Fibroblast of the conjunctiva (primary cell): ENCODE results near the gene CAPG.
"Not testable (repeated sequence)": the region's sequence is repeated elsewhere in the genome, so short reads cannot be mapped to it uniquely, and the experiment has no call there.

Experiments used
- DNase-seq: peaks from one replicate; pipeline ENCODE4 v3.0.0-alpha.2; 2010; ENCODE audit warnings: low read depth

Gene CAPG

GRCh38 chr2:85420536-85421259 is 10.5 kb upstream of the CAPG start:
- peak; percentile 73 for DNase-seq

- DNase-seq: no peak
These were observed 9.0 kb upstream of the CAPG start for GRCh38 chr2:85419009-85419675.

DNA sequence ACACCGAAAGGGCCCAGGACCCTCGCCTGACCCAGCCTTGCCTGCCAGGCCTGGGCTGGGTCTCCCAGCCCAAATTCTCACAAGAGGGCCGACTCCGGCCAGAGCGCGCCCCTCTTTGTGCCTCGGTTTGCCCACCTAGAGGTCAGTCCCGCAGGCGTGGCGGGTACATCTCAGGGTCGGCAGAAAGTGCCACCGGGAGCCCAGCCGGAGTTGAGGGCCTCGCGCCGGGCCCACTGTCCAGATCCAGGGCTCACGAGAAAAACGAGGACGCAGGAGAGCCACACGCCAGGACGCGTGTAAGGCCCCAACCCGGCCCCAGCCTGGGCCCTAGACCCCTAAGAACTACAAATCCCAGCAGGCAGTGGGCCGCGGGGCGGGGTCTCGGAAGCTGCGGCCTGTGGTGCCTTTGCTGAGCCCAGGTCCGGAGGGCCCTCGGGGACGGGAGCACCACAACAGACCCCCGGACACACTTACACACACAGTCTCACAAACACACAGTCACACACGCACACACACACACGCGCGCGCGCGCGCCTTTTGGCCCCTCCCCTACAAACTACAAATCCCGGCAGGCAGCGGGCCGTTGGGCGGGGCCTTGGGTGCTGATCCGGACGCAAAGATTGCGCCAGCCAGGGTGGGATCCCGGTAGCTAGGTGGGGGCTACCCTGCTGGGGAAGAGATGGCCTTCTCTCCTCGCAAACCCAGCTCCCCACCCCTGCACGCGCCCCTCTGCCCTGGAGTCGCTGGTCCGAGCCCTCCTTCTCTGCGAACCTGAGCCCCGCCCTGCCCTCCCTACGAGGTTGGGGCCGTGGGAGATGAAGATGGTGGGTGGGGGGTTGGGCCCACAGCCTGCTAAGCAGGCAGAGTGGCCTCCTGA is 8.2 kb upstream of the CAPG start, which contains the start of gene SH2D6:
TSS of gene SH2D6 (plus strand) at position 583 of the 877 bp plus-strand sequence. CDS start 10,752 bp downstream, outside the sequence.
- peak; percentile 70 for DNase-seq

DNA sequence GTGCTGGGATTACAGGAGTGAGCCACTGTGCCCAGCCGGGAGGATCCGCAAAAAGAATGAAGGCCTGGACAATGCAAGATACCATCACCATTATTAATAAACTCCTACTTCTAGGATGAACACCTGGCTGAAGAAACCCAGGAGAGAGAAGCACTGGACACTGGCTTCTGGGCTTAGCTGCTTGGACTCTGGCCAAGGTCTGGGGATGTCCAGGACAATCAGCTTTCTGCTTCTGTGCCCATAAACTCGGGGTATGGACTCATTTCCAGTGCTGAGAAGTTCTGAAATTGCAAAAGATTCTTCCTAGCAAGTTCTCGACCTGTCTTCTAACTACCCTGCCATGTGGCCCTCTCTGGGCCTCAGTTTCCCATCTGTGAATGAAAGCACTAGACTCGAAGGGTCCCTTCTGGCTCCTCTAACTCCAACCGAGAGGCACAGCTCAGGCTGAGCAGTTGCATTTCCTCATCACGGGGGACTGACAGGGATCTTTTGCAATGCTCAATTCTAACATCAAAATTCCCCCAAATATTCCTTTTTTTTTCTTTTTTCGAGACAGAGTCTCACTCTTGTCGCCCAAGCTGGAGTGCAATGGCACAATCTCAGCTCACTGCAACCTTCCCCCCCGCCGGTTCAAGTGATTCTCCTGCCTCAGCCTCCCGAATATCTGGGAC is 5.9 kb upstream of the CAPG start:
- no peak for DNase-seq

GRCh38 chr2:85414761-85415553 is 4.8 kb upstream of the CAPG start:
- no peak for DNase-seq

DNA sequence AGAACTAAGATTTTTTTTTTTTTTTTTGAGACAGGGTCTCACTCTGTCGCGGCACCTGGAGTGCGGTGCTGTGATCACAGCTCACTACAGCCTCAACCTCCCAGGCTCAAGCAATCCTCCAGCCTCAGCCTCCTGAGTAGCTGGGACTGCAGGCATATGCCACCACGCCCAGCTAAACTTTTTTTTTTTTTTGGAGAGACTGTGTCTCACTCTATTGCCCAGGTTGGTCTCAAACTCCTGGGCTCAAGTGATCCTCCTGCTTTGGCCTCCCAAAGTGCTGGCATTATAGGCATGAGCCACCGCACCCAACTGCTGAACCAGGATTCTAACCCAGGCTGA is 4.2 kb upstream of the CAPG start:
- not testable (repeated sequence) for DNase-seq

DNA sequence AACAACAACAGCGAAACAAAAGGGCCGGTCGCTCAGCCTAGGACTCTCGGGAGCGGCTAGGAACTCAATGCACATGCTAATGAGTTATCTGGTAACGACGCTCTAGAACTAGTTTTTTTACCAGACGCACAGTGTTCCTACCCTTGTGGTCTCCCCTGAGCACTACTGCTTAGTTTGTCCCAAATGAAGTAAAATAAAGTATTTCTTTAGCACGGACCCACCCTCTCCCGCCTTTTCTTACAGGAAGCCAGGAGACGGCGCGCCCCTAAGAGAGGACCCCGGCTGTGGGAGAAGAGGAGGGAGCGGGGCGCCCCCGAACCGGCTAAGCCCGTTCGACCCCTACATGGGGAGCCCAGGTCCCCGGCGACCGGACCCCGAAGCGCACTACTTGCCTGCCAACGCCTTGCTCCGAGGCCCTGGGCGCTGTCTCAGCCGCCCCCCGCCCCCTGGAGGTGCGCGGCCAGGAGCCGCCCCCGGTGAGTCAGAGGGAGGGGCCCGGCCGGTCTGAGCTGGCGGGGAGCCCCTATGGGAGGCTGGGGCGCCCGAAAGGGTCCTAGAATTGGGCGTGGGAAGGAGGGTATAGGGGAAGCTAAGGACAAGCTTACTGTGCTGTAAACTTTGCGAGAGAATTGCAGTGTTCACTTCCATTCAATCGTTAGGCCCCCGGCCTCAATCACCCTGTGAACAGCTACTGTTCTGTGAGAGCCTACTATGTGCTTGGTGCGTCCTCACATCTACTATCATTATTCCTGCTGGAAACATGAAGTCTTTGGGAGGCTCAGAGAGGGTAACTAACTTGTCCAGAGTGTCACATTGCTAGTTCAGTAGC is 3.6 kb upstream of the CAPG start:
- DNase-seq: no peak

DNA sequence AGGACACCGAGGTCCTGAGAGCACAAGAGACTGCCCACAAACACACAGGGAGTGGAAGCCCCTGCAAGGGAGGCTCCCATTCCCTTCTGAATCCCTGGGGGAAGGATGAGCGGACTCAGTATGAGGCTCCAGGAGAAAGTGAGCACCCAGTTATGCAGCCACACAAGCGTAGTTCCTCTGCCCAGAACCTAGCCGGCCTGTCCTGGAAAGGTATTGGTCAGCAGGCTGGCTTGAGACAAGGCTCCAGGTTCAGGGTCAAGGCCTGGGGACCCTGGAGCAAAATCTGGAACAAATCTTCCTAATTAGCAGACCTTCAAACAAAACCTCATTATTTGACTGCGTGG is 1.2 kb upstream of the CAPG start:
- DNase-seq: no peak

GRCh38 chr2:85410584-85411404 is 628 bp upstream of the CAPG start:
- DNase-seq: no peak

DNA sequence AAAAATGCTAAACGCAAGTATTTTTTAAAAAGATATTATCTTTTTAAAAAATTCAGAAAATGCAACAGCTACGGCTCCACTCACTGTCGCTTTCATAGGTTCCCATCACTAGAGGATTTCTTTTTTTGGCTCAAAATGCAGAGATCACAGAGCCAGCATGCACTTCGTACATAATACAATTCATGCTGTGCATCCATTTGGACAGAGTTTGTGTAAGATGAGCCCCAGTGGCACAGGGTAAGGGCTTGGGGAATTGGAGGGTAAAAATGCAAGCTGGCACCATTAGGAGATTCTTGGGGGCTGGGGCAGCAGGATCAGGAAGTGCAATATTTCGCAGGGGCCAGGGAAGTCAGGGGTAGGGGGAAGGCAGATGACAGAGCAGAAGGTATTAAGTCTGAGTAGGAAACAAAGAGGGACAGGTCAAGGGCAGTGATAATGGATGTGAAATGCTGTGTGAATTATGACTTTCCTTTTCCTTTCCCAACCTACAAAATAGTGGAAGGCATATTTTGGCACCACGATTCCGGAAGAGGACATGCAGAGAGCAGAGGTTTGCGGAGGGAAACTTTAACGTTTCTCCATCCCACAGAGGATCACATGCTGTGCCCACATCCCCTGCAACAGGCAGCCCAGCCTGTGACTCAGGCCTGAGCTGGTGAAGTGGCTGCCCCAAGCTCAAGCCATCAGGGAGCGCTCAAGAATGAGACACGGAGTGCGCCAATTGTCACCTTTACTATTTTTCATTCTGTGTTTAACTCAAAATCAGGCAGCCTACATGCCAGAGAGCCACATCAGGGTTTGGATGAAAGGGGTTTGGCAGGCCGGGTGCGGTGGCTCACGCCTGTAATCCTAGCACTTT is 4.7 kb downstream of the CAPG start:
- DNase-seq: no peak

DNA sequence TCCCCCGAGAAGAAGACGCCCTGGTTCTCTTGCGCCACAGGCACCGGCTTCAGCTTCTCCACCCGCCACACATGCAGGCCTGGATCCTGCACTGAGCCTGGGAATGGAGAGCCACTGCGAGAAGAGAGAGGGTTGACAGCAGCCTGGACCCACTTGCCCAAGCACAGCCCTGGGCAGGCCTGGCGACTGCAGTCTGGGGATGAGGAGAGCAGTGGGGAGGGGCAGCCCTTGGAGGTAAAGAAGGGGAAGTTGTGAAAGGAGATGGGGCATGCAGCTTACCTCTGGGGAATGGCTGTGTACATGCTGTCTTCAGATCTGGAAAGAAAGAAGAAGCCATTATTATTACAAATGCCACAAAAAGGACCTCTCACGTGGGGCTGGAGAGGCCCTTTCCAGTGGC is 8.3 kb downstream of the CAPG start:
- no peak for DNase-seq

- no peak for DNase-seq
These were observed 8.7 kb downstream of the CAPG start for GRCh38 chr2:85401464-85401805.

- no peak for DNase-seq
These were observed 9.4 kb downstream of the CAPG start for GRCh38 chr2:85400541-85401463.

DNA sequence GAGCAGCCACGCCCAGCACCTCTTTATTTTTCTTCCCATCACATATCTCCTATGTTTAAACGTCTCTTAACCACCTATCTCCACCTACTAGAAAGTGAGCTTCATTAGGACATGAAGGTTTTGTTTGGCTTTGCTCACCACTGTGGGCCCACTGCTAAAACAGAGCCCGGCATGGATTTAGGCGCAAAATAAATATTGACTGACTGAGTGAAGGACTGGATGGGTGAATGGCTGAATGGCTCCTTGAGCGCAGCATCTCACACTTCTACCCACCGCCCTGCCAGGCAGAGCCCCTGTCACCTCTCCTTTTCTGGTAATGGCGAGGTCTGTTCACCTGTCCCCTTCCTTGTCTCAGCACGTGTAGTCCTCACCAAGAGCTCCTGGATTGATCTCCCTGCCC is 10.1 kb downstream of the CAPG start:
- DNase-seq: no peak

- no peak for DNase-seq
These were observed 11.0 kb downstream of the CAPG start for GRCh38 chr2:85399183-85399455.

DNA sequence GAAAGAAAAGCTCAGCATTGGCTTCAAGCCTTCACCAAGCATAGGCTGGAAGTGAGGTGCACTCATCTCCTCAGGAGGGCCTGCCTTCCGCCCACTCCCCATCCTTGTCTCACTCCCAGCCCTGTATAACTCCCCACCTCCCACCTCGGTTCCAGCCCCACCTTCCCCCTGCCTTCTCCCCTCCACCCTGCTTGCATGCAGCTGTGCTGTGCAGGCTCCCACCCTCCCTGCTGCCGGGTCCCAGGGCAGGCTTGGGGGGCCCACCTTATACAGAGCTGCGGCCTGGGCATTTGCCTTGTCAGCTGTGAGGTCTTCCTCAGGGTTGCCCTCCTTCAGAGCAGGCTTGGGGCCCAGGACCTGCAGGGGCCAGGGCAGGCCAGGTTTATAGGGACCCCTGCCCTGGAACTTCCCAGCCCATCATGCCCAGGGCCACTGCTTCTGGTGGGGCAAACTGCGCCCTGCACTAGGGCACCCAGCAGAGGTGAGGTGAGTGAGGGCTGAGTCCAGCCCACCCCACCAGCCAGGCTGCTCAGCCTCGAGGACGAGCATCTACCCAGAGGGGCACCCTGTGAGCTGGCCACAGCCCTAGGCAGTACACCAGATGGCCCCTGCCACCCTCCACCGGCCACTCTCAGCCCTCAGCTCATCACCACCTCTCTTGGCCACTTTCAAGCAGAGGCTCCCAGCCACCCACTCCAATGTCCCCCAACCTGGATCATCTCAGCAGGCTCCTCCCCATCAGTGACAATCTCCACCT is 11.6 kb downstream of the CAPG start:
- no peak for DNase-seq

- DNase-seq: no peak
These were observed 12.2 kb downstream of the CAPG start for GRCh38 chr2:85397925-85398331.
